HG03460 (cell line): ENCODE measurements around the gene FAM181A.
A peak's percentile ranks its signal among the peaks of the same experiment; 100 is the strongest.

ENCODE experiments used
- ATAC-seq: cut with Tn5 transposase; IDR thresholded peaks from one replicate; pipeline ENCODE4 v1.9.1; 2021; ENCODE audit not compliant: unreplicated experiment

The FAM181A gene

GRCh38 chr14:93960774-93961438 is 33.8 kb downstream of the FAM181A start:
- ATAC-seq: no peak

- ATAC-seq: no peak
Observed at GRCh38 chr14:93961620-93962019, 34.5 kb downstream of the FAM181A start.

- peak; percentile 51 for ATAC-seq
Observed at GRCh38 chr14:93962701-93963601, 35.8 kb downstream of the FAM181A start.

GRCh38 chr14:93963692-93964091 is 36.5 kb downstream of the FAM181A start:
- ATAC-seq: no peak

GRCh38 chr14:93964281-93964680 is 37.1 kb downstream of the FAM181A start:
- no peak for ATAC-seq

GRCh38 chr14:93964820-93965286 is 37.7 kb downstream of the FAM181A start:
- ATAC-seq: no peak

GRCh38 chr14:93965287-93965821 is 38.2 kb downstream of the FAM181A start:
- ATAC-seq: no peak

- no peak for ATAC-seq
Observed at GRCh38 chr14:93965946-93966474, 38.9 kb downstream of the FAM181A start.

GRCh38 chr14:93967637-93968250 is 40.6 kb downstream of the FAM181A start:
- peak; percentile 43 for ATAC-seq

- ATAC-seq: peak; percentile 22
Observed at GRCh38 chr14:93969082-93969828, 42.1 kb downstream of the FAM181A start.

- peak; percentile 29 for ATAC-seq
Observed at GRCh38 chr14:93970585-93970964, 43.4 kb downstream of the FAM181A start.

- peak; percentile 40 for ATAC-seq
Observed at GRCh38 chr14:93970965-93971634, 44.0 kb downstream of the FAM181A start.

GRCh38 chr14:93971635-93972027 is 44.5 kb downstream of the FAM181A start:
- ATAC-seq: no peak

GRCh38 chr14:93972618-93973205 is 45.6 kb downstream of the FAM181A start:
- no peak for ATAC-seq

- no peak for ATAC-seq
Observed at GRCh38 chr14:93973607-93974006, 46.5 kb downstream of the FAM181A start.

GRCh38 chr14:93974299-93974698 is 47.2 kb downstream of the FAM181A start:
- no peak for ATAC-seq

GRCh38 chr14:93974833-93975232 is 47.7 kb downstream of the FAM181A start:
- ATAC-seq: no peak

- ATAC-seq: peak; percentile 65
Observed at GRCh38 chr14:93975791-93976476, 48.8 kb downstream of the FAM181A start.

GRCh38 chr14:93976477-93977057 is 49.4 kb downstream of the FAM181A start, which contains the start of gene ASB2:
Gene ASB2 (minus strand): TSS chr14:93976570. CDS start chr14:93964539, 12,031 bp downstream.
- ATAC-seq: peak; percentile 14
